ENCODE results near the gene PDX1. TPM values are rescaled to one million over a fixed set of nuclear protein-coding genes. Genes with fewer than 3 reads are reported as not detected.

PDX1 gene
- total RNA-seq, 4 donors from 2014 or later: not detected

GRCh38 chr13:27929868-27930267 lies 10.1 kb downstream of the PDX1 start:
- Histone ChIP-seq H3K27ac (no peak overlapping the region), H3K36me3 (no peaks in the 10 kb centered on the region), H3K4me3 (no peak overlapping the region), H3K4me1 (peaks cover 0 to 12% (median 0%) of the 10 kb centered on the region in 3 donors), H3K27me3 (peaks cover 9 to 91% (median 34%) of the 10 kb centered on the region in 4 donors), H3K9me3 (no peaks in the 10 kb centered on the region)
- TF ChIP-seq CTCF (IDR thresholded peaks at IDR 0.05): no peak
- TF ChIP-seq POLR2A (IDR thresholded peaks at IDR 0.05): no peak
- no peak for DNase-seq
- intact Hi-C loops (cut with DNase I): no loop called here

- peaks cover 0 to 66% (median 11%) of the 10 kb centered on the region in 4 donors for H3K27me3 ChIP-seq
- H3K36me3 ChIP-seq: no peaks in the 10 kb centered on the region
- H3K27ac ChIP-seq: no peak overlapping the region
- 43 to 62% methylated on average over 1 of the region's 1 CpG for WGBS, 2 donors
- intact Hi-C loops (cut with DNase I): no loop called here
- TF ChIP-seq POLR2A (IDR thresholded peaks at IDR 0.05): no peak
- TF ChIP-seq CTCF (IDR thresholded peaks at IDR 0.05): no peak
- H3K9me3 ChIP-seq: no peaks in the 10 kb centered on the region
- H3K4me1 ChIP-seq: no peaks in the 10 kb centered on the region
- DNase-seq: no peak
- no peak overlapping the region for H3K4me3 ChIP-seq
These were observed 13.3 kb downstream of the PDX1 start for GRCh38 chr13:27933118-27933517.

- intact Hi-C loops (cut with DNase I): no loop called here
- H3K4me1 ChIP-seq: no peaks in the 10 kb centered on the region
- 59 to 70% methylated on average over 2 of the region's 2 CpGs for WGBS, 2 donors
- DNase-seq: no peak
- no peaks in the 10 kb centered on the region for H3K9me3 ChIP-seq
- TF ChIP-seq POLR2A (IDR thresholded peaks at IDR 0.05): no peak
- no peak for TF ChIP-seq CTCF (IDR thresholded peaks at IDR 0.05)
- no peak overlapping the region for H3K4me3 ChIP-seq
- H3K36me3 ChIP-seq: no peaks in the 10 kb centered on the region
- H3K27me3 ChIP-seq: peaks cover 0 to 60% (median 5%) of the 10 kb centered on the region in 4 donors
- no peak overlapping the region for H3K27ac ChIP-seq
These were observed 14.0 kb downstream of the PDX1 start for GRCh38 chr13:27933580-27934328.

GRCh38 chr13:27942972-27943371 lies 23.2 kb downstream of the PDX1 start:
- DNase-seq: no peak
- WGBS, 2 donors: 74 to 89% methylated on average over 1 of the region's 1 CpG
- H3K4me1 ChIP-seq: no peaks in the 10 kb centered on the region
- no peaks in the 10 kb centered on the region for H3K36me3 ChIP-seq
- intact Hi-C loops (cut with DNase I): no loop called here
- no peak overlapping the region for H3K4me3 ChIP-seq
- peaks cover 0 to 50% (median 0%) of the 10 kb centered on the region in 4 donors for H3K27me3 ChIP-seq
- peaks cover 0 to 22% (median 6%) of the 10 kb centered on the region in 3 donors for H3K9me3 ChIP-seq
- no peak for TF ChIP-seq POLR2A (IDR thresholded peaks at IDR 0.05)
- TF ChIP-seq CTCF (IDR thresholded peaks at IDR 0.05): no peak
- no peak overlapping the region for H3K27ac ChIP-seq

- Histone ChIP-seq H3K9me3 (no peaks in the 10 kb centered on the region), H3K36me3 (no peaks in the 10 kb centered on the region), H3K27ac (no peak overlapping the region), H3K4me3 (peak overlapping the region; percentile 16 to 67 (median 36)), H3K27me3 (peaks cover 6 to 95% (median 26%) of the 10 kb centered on the region in 4 donors), H3K4me1 (peaks cover 11 to 20% (median 15%) of the 10 kb centered on the region in 3 donors)
- intact Hi-C loops (cut with DNase I): no loop called here
- no peak for DNase-seq
- WGBS, 2 donors: 23 to 24% methylated on average over 17 to 28 of the region's 30 CpGs
- TF ChIP-seq POLR2A (IDR thresholded peaks at IDR 0.05) (no peak), CTCF (IDR thresholded peaks at IDR 0.05) (no peak)
These were observed 33.3 kb downstream of the PDX1 start for GRCh38 chr13:27952876-27953675.
